ENCODE results near the gene ATM.
"Not testable (repeated sequence)": the region's sequence is repeated elsewhere in the genome, so short reads cannot be mapped to it uniquely, and the experiment has no call there.

Gene ATM

DNA sequence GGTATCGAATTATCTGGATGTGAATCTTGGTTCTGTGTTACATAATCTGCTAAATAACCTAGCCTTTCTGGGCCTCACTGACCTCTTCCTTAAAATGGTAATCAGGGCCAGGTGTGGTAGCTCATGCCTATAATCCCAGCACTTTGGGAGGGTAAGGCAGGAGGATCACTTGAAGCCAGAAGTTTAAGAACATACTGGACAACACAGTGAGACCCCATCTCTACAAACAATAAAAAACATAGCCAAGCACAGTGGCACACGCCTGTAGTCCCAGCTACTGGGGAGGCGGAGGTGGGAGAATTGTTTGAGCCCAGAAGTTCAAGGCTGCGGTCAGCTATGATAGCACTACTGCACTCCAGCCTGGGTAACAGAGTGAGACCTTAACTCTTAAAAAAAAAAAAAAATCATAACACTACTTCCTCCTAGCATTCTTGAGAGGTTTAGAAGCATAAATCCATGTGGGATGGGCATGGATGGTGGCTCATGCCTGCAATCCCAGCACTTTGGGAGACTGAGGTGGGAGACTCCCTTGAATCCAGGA lies 171.9 kb downstream of the ATM start:
- TF ChIP-seq, protein P1, sequence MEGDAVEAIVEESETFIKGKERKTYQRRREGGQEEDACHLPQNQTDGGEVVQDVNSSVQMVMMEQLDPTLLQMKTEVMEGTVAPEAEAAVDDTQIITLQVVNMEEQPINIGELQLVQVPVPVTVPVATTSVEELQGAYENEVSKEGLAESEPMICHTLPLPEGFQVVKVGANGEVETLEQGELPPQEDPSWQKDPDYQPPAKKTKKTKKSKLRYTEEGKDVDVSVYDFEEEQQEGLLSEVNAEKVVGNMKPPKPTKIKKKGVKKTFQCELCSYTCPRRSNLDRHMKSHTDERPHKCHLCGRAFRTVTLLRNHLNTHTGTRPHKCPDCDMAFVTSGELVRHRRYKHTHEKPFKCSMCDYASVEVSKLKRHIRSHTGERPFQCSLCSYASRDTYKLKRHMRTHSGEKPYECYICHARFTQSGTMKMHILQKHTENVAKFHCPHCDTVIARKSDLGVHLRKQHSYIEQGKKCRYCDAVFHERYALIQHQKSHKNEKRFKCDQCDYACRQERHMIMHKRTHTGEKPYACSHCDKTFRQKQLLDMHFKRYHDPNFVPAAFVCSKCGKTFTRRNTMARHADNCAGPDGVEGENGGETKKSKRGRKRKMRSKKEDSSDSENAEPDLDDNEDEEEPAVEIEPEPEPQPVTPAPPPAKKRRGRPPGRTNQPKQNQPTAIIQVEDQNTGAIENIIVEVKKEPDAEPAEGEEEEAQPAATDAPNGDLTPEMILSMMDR (IDR thresholded peaks at IDR 0.05) = no peak
- Histone ChIP-seq H3K36me3 (no peaks in the 10 kb centered on the region), H3K4me1 (no peaks in the 10 kb centered on the region), H3K27ac (no peak overlapping the region), H3K9me3 (no peaks in the 10 kb centered on the region), H3K27me3 (no peaks in the 10 kb centered on the region), H3K4me3 (no peak overlapping the region)
- intact Hi-C loops (cut with DNase I; ENCODE audit: low total_unique reads) = no loop called here
- no peak for DNase-seq

DNA sequence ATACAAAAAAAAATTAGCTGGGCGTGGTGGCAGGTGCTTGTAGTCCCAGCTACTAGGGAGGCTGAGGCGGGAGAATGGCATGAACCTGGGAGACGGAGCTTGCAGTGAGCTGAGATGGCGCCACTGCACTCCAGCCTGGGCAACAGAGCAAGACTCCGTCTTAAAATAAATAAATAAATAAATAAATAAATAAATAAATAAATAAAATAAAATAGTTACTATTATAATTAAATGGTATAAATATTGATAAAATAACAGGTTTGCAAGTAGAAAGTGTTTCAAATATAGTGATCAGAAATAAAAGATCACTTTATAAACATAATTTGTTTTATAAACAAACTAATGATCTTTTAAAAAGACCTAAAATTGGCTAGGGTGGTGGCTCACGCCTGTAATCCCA lies 173.8 kb downstream of the ATM start:
- H3K36me3 ChIP-seq; H3K4me3 ChIP-seq; H3K27me3 ChIP-seq; intact Hi-C loops (cut with DNase I; ENCODE audit: low total_unique reads); H3K9me3 ChIP-seq; H3K4me1 ChIP-seq; H3K27ac ChIP-seq; DNase-seq: not testable (repeated sequence)

DNA sequence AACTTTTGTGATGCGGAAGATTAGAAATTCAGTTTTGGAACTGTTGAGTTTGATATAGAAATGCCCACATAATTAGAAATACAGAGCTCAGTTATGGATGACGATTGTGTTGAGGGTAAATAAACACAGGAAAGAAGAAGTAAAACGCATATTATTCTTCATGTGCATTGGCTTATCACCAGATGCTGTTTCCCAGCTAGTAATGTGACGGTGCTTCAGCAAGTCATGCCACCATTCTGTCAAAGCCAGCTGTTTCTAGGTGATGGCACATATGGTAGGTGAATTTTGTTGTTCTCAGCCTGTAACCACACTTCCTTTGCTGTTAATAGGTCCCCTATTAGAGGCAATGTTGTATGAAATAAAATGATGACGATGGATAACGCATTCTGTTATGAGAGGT lies 175.6 kb downstream of the ATM start:
- Histone ChIP-seq H3K27ac (no peak overlapping the region), H3K36me3 (no peaks in the 10 kb centered on the region), H3K9me3 (no peaks in the 10 kb centered on the region), H3K4me1 (no peaks in the 10 kb centered on the region), H3K4me3 (no peak overlapping the region), H3K27me3 (no peaks in the 10 kb centered on the region)
- intact Hi-C loops (cut with DNase I; ENCODE audit: low total_unique reads) = no loop called here
- TF ChIP-seq, protein P1 (IDR thresholded peaks at IDR 0.05) = no peak
- DNase-seq = no peak

GRCh38 chr11:108402241-108402640 lies 179.4 kb downstream of the ATM start:
- intact Hi-C loops (cut with DNase I; ENCODE audit: low total_unique reads) = no loop called here
- Histone ChIP-seq H3K4me3 (no peak overlapping the region), H3K4me1 (no peaks in the 10 kb centered on the region), H3K36me3 (peaks cover 0 to 5% (median 0%) of the 10 kb centered on the region in 3 donors), H3K9me3 (no peaks in the 10 kb centered on the region), H3K27me3 (no peaks in the 10 kb centered on the region), H3K27ac (no peak overlapping the region)
- no peak for DNase-seq
- TF ChIP-seq, protein P1 (IDR thresholded peaks at IDR 0.05) = no peak

DNA sequence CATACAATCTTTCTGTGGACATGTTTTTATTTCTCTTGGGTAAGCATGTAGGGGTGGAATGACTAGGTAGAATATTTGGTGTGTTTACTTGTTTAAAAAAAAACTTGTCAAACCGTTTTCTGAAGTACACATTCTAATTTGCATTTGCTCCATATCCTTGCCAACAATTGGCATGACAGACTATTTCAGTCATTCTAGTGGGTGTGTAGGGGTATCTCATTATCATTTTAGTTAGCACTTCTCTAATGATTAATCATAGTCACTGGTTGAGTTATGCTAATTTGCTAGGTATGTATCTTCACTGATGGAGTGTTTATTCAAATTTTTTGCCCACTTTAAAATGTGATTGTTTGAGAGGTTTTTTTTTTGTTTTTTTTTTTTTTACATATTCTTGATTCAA lies 180.2 kb downstream of the ATM start:
- H3K4me1 ChIP-seq = no peaks in the 10 kb centered on the region
- intact Hi-C loops (cut with DNase I; ENCODE audit: low total_unique reads) = no loop called here
- no peak overlapping the region for H3K4me3 ChIP-seq
- H3K27me3 ChIP-seq = no peaks in the 10 kb centered on the region
- H3K36me3 ChIP-seq = peaks cover 0 to 5% (median 0%) of the 10 kb centered on the region in 3 donors
- no peak overlapping the region for H3K27ac ChIP-seq
- no peaks in the 10 kb centered on the region for H3K9me3 ChIP-seq
- TF ChIP-seq, protein P1 (IDR thresholded peaks at IDR 0.05) = no peak
- DNase-seq = no peak

DNA sequence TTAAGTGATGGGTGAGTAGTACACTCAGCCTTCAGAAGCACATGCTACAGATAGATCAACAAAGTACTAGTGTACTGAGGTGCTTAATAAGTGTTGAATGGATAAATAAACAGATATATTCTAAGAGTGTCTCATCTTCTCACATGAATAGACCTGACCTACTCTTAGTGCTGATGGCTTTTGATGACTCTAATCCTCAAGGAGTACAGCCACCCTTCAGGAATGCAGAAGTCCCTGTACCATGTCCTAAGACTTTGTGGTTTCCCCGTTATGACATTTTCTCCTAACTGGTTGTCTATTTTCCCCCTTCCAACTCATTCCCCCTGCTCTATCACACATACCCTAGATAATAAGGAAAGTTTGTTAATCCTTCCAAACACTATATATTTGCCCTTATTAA lies 182.8 kb downstream of the ATM start:
- Histone ChIP-seq H3K36me3 (peaks cover 0 to 5% (median 0%) of the 10 kb centered on the region in 3 donors), H3K27me3 (no peaks in the 10 kb centered on the region), H3K9me3 (no peaks in the 10 kb centered on the region), H3K4me1 (no peaks in the 10 kb centered on the region), H3K27ac (no peak overlapping the region), H3K4me3 (no peak overlapping the region)
- DNase-seq = no peak
- intact Hi-C loops (cut with DNase I; ENCODE audit: low total_unique reads) = no loop called here
- TF ChIP-seq, protein P1 (IDR thresholded peaks at IDR 0.05) = no peak
